GM23338 (cell line): ENCODE results near the gene NFIC.

ENCODE experiments used
- CREB1 ChIP-seq: fragments of 250-450 bp; sonication (Bioruptor Pico); IDR thresholded peaks from 2 replicates; pipeline ENCODE4 v1.5.0; 2020; ENCODE audit warnings: low read depth, mild to moderate bottlenecking, moderate library complexity
- EZH2 ChIP-seq: fragments of 200-600 bp; sonication (generic); IDR thresholded peaks from one replicate; pipeline ENCODE4 v1.8.0; 2017; ENCODE audit warnings: antibody characterized with exemption, mild to moderate bottlenecking, low read depth; ENCODE audit not compliant: unreplicated experiment
- EZH2phosphoT487 ChIP-seq: fragments of 200-600 bp; sonication (generic); IDR thresholded peaks from one replicate; pipeline ENCODE4 v1.8.1; 2018; ENCODE audit warnings: antibody characterized with exemption; ENCODE audit not compliant: unreplicated experiment
- JUNB ChIP-seq: IDR thresholded peaks from one replicate; pipeline ENCODE4 v1.6.1; 2016; ENCODE audit warnings: antibody characterized with exemption; ENCODE audit not compliant: unreplicated experiment
- NANOG ChIP-seq: IDR thresholded peaks from 2 replicates; pipeline ENCODE4 v1.6.1; 2016; ENCODE audit warnings: antibody characterized with exemption, borderline replicate concordance
- POLR2AphosphoS5 ChIP-seq: IDR thresholded peaks from 2 replicates; pipeline ENCODE4 v1.6.1; 2016; ENCODE audit warnings: antibody characterized with exemption, low read depth
- REST ChIP-seq: IDR thresholded peaks from one replicate; pipeline ENCODE4 v1.6.1; 2018; ENCODE audit warnings: antibody characterized with exemption; ENCODE audit not compliant: unreplicated experiment
- STAT1 ChIP-seq: IDR thresholded peaks from one replicate; pipeline ENCODE4 v1.6.1; 2016; ENCODE audit warnings: antibody characterized with exemption; ENCODE audit not compliant: unreplicated experiment
- ZNF114 ChIP-seq: fragments of 250-450 bp; sonication (Bioruptor Pico); IDR thresholded peaks from 2 replicates; pipeline ENCODE4 v1.5.0; 2020; ENCODE audit warnings: mild to moderate bottlenecking, moderate library complexity
- TF ChIP-seq, protein P1 (sequence below), 2 experiments: fragments of 200-600 bp in 1 of 2; sonication (generic) in 1 of 2; conservative IDR thresholded peaks; 2 replicates each; pipeline versions ENCODE4 v1.5.1 to v1.6.1; 2016 to 2017; ENCODE audit warnings: antibody characterized with exemption in 2 of 2, low read depth in 2 of 2, mild to moderate bottlenecking in 2 of 2, moderate library complexity in 1 of 2
- TF ChIP-seq, protein P2 (sequence below): IDR thresholded peaks from 2 replicates; pipeline ENCODE4 v1.6.1; 2016; ENCODE audit warnings: antibody characterized with exemption
- TF ChIP-seq, protein P3 (sequence below): fragments of 250-450 bp; sonication (Bioruptor Pico); IDR thresholded peaks from 2 replicates; pipeline ENCODE4 v1.5.0; 2020; ENCODE audit warnings: mild to moderate bottlenecking, moderate library complexity

DNA sequence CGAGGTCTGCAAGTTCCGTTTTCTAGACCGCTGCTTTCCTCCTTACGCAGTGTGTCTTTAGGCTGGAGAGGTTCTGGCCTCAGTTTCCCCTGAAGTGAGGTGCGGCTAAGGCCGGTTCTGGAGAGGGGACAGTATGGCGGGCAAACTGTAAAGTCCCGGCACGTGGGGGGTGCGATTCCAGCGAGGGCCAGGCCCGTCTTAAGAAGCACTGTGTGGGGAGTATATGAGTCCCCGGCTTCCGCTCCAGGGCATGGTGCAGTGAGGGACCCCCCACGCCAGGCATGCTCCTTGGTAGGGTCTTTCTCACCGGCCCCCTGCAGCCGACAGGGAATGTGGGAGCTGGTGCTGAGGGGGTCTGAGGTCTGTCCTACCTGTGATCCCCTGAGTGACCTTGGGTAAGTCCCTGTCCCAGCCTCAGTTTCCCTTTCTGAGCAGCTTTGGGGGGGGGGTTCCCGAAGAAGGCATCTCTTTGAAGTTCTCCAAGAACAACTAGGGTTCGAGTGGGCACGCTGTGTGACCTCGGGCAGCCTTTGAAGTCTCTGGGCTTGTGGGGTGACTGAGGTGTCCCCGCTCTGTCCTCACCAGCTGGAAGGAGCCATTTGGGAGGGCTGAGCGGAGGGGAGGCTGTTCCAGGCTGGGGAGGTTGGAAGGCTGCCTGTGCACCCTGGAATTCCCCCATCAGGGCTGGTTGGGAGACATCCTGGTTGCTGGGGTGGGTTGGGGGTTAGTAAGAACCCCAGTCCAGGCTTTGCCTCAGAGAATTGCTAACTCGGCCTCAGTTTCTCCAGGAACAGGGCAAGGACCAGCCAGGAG, 1.5 kb downstream of the NFIC start:
- TF ChIP-seq, protein P1, sequence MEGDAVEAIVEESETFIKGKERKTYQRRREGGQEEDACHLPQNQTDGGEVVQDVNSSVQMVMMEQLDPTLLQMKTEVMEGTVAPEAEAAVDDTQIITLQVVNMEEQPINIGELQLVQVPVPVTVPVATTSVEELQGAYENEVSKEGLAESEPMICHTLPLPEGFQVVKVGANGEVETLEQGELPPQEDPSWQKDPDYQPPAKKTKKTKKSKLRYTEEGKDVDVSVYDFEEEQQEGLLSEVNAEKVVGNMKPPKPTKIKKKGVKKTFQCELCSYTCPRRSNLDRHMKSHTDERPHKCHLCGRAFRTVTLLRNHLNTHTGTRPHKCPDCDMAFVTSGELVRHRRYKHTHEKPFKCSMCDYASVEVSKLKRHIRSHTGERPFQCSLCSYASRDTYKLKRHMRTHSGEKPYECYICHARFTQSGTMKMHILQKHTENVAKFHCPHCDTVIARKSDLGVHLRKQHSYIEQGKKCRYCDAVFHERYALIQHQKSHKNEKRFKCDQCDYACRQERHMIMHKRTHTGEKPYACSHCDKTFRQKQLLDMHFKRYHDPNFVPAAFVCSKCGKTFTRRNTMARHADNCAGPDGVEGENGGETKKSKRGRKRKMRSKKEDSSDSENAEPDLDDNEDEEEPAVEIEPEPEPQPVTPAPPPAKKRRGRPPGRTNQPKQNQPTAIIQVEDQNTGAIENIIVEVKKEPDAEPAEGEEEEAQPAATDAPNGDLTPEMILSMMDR (conservative IDR thresholded peaks at IDR 0.05; ENCODE audit: low read depth in 2 of 2) = no peak
- TF ChIP-seq EZH2phosphoT487 (no peak), CREB1 (CRISPR knock-in tag) (no peak), EZH2 (peak; percentile 50), REST (no peak), POLR2AphosphoS5 (no peak), STAT1 (no peak), NANOG (no peak), JUNB (no peak), ZNF114 (CRISPR knock-in tag) (no peak)
- TF ChIP-seq, protein P2, sequence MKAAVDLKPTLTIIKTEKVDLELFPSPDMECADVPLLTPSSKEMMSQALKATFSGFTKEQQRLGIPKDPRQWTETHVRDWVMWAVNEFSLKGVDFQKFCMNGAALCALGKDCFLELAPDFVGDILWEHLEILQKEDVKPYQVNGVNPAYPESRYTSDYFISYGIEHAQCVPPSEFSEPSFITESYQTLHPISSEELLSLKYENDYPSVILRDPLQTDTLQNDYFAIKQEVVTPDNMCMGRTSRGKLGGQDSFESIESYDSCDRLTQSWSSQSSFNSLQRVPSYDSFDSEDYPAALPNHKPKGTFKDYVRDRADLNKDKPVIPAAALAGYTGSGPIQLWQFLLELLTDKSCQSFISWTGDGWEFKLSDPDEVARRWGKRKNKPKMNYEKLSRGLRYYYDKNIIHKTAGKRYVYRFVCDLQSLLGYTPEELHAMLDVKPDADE = no peak
- TF ChIP-seq, protein P3, sequence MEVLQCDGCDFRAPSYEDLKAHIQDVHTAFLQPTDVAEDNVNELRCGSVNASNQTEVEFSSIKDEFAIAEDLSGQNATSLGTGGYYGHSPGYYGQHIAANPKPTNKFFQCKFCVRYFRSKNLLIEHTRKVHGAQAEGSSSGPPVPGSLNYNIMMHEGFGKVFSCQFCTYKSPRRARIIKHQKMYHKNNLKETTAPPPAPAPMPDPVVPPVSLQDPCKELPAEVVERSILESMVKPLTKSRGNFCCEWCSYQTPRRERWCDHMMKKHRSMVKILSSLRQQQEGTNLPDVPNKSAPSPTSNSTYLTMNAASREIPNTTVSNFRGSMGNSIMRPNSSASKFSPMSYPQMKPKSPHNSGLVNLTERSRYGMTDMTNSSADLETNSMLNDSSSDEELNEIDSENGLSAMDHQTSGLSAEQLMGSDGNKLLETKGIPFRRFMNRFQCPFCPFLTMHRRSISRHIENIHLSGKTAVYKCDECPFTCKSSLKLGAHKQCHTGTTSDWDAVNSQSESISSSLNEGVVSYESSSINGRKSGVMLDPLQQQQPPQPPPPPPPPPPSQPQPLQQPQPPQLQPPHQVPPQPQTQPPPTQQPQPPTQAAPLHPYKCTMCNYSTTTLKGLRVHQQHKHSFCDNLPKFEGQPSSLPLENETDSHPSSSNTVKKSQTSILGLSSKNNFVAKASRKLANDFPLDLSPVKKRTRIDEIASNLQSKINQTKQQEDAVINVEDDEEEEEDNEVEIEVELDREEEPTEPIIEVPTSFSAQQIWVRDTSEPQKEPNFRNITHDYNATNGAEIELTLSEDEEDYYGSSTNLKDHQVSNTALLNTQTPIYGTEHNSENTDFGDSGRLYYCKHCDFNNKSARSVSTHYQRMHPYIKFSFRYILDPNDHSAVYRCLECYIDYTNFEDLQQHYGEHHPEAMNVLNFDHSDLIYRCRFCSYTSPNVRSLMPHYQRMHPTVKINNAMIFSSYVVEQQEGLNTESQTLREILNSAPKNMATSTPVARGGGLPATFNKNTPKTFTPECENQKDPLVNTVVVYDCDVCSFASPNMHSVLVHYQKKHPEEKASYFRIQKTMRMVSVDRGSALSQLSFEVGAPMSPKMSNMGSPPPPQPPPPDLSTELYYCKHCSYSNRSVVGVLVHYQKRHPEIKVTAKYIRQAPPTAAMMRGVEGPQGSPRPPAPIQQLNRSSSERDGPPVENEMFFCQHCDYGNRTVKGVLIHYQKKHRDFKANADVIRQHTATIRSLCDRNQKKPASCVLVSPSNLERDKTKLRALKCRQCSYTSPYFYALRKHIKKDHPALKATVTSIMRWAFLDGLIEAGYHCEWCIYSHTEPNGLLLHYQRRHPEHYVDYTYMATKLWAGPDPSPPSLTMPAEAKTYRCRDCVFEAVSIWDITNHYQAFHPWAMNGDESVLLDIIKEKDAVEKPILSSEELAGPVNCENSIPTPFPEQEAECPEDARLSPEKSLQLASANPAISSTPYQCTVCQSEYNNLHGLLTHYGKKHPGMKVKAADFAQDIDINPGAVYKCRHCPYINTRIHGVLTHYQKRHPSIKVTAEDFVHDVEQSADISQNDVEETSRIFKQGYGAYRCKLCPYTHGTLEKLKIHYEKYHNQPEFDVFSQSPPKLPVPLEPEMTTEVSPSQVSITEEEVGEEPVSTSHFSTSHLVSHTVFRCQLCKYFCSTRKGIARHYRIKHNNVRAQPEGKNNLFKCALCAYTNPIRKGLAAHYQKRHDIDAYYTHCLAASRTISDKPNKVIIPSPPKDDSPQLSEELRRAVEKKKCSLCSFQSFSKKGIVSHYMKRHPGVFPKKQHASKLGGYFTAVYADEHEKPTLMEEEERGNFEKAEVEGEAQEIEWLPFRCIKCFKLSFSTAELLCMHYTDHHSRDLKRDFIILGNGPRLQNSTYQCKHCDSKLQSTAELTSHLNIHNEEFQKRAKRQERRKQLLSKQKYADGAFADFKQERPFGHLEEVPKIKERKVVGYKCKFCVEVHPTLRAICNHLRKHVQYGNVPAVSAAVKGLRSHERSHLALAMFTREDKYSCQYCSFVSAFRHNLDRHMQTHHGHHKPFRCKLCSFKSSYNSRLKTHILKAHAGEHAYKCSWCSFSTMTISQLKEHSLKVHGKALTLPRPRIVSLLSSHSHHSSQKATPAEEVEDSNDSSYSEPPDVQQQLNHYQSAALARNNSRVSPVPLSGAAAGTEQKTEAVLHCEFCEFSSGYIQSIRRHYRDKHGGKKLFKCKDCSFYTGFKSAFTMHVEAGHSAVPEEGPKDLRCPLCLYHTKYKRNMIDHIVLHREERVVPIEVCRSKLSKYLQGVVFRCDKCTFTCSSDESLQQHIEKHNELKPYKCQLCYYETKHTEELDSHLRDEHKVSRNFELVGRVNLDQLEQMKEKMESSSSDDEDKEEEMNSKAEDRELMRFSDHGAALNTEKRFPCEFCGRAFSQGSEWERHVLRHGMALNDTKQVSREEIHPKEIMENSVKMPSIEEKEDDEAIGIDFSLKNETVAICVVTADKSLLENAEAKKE = no peak
